GM12872 (cell line): ENCODE results near the gene B3GNT9.

Experiments used
- TF ChIP-seq, protein P1 (sequence below): IDR thresholded peaks from 3 replicates; pipeline ENCODE4 v1.5.1; 2011; ENCODE audit warnings: low read depth, mild to moderate bottlenecking, low read length, moderate library complexity; ENCODE audit not compliant: insufficient read depth

B3GNT9 gene

DNA sequence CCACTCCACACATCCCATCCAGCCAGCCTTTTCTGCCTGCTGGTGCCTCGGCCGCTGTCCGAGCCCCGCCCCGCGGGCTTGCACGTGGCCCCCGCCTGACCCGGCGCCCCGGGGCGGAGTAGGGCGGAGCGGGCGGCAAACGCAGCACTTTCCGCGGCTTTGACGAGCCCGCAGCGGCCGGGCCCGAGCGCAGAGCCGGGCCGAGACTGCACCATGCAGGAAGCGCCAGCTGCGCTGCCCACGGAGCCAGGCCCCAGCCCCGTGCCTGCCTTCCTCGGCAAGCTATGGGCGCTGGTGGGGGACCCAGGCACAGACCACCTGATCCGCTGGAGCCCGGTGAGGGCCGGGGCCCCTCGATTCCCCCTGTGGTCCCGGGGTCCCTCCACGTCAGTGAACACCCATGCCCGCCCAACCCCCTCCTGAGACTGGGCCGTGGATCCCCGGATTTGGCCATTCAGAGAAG, 13.8 kb upstream of the B3GNT9 start, which contains the start of gene HSF4:
Gene HSF4, plus strand, starts transcription at position 147 of the 463 bp plus-strand sequence. Its CDS starts 67 bp downstream, at position 214.
- TF ChIP-seq, protein P1, sequence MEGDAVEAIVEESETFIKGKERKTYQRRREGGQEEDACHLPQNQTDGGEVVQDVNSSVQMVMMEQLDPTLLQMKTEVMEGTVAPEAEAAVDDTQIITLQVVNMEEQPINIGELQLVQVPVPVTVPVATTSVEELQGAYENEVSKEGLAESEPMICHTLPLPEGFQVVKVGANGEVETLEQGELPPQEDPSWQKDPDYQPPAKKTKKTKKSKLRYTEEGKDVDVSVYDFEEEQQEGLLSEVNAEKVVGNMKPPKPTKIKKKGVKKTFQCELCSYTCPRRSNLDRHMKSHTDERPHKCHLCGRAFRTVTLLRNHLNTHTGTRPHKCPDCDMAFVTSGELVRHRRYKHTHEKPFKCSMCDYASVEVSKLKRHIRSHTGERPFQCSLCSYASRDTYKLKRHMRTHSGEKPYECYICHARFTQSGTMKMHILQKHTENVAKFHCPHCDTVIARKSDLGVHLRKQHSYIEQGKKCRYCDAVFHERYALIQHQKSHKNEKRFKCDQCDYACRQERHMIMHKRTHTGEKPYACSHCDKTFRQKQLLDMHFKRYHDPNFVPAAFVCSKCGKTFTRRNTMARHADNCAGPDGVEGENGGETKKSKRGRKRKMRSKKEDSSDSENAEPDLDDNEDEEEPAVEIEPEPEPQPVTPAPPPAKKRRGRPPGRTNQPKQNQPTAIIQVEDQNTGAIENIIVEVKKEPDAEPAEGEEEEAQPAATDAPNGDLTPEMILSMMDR = no peak

DNA sequence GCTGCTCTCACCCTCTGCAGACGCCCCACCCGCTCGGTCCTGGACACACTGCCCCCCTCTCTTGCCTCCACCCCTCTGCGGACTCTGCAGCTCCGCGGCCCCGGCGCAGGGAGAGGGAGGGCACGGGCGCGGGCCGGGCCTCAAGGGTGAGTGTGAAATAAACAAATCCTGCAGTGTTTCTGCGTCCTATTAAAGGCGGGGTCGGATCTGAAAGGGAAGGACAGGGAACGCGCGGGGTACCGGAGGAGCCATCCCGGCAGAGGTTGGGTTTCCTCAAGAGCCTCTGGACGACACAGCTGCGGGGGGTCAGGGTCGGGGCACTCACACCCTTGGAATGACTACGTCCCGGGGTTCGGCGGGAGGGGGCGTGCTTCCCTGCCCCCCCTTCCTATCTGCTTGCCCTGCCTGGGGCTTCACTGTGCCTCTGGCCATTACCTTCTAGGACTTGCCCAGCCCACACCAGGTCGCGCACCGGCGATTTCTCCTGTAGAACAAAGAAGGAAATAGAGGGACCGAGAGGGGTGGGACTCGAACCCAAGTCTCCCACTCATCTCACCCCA, 13.3 kb upstream of the B3GNT9 start:
- TF ChIP-seq, protein P1 = no peak

- TF ChIP-seq, protein P1 = no peak
Measured at GRCh38 chr16:67163164-67163998, 12.6 kb upstream of the B3GNT9 start.

GRCh38 chr16:67162506-67163163, 11.8 kb upstream of the B3GNT9 start:
- TF ChIP-seq, protein P1 = no peak

DNA sequence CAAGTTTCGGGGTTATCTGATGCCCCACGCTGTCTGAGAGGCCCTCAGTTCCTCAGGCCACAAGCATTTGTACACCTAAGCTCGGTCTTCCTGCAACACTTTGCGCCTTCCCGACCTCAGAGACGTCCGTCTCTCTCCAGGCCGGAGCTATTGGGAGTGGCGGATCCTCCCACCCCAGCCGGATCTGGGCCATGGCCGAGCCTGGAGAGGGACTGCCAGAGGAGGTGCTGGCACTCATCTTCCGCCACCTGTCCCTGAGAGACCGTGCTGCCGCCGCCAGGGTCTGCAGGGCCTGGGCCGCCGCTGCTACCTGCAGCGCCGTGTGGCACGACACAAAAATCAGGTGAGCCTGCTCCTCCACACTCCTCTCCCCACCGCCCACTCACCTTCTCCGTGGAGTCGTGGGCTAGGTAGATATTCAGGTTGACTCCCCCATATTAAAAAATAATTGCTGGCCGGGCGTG, 10.8 kb upstream of the B3GNT9 start:
- TF ChIP-seq, protein P1 = no peak

DNA sequence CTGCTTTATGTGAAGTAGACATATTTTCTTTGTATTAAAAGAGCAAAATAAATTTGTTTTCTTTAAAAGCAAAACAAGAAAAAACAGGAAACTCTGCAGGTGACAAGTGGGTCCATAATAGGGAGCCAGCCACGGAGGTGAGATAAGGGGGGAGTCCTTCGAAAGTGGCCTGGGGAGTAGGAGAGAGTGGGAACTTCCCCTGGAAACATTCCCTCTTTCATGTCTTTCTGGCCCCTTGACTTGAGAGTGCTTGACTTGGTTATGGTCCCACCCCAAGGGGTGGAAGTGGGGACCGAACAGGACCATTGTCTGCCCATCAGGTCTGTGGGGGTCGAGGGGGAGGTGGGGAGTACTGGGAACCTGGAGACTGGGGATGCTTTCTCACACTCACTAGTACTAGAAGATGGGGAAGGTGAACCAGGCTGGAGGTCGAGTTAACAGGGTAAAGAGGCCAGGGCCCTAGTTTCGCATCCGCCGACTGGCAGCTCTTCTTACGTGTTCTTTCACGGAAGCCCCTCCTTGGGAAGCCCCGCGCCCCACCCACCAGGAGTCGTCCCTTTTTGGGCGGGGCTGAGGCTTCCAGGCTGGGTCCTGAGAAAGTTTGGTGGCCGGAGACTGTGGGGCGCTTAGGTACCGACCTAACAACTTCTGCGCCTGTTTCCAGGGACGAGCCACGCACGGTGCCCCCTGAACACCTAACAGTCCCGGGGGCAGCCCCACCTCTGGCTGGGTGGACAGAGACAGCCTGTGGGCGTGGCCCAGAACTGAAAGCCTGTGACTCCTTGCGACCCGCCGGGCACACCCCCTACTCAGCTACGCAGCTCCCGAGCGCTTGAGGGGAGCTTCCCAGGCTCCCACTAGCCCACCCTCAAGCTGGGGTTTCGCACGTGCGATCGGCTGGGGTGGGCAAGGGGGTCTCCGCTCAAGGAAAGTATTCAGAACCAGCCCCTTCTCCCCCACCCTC, 8.1 kb upstream of the B3GNT9 start:
- TF ChIP-seq, protein P1 = no peak
